GM23248 (cell line): ENCODE measurements around the gene RBMS3. TPM values are rescaled to one million over a fixed set of nuclear protein-coding genes. Genes with fewer than 3 reads are reported as not detected.

ENCODE experiments used
- DNase-seq: peaks from one replicate; pipeline ENCODE4 v3.0.0-alpha.2; 2015
- H2AFZ ChIP-seq: fragments of 200-600 bp; sonication (generic); 2 replicates; pipeline ENCODE4 v1.6.1; 2016; ENCODE audit warnings: antibody characterized with exemption
- H3F3A ChIP-seq: fragments of 200-600 bp; sonication (generic); 2 replicates; pipeline ENCODE4 v1.6.1; 2016; ENCODE audit warnings: mild to moderate bottlenecking, antibody characterized with exemption, mixed run types; ENCODE audit not compliant: insufficient read depth
- H3K27ac ChIP-seq: fragments of 200-600 bp; sonication (generic); 2 replicates; pipeline ENCODE4 v1.5.1; 2016; ENCODE audit warnings: mild to moderate bottlenecking
- H3K27me3 ChIP-seq: fragments of 200-600 bp; sonication (generic); replicated peaks from 2 replicates; pipeline ENCODE4 v1.6.1; 2016; ENCODE audit warnings: mild to moderate bottlenecking; ENCODE audit not compliant: insufficient read depth
- H3K36me3 ChIP-seq: fragments of 200-600 bp; sonication (generic); 2 replicates; pipeline ENCODE4 v1.6.1; 2016; ENCODE audit warnings: low read depth, mild to moderate bottlenecking
- H3K4me1 ChIP-seq: fragments of 200-600 bp; sonication (generic); 2 replicates; pipeline ENCODE4 v1.6.1; 2016; ENCODE audit warnings: mild to moderate bottlenecking; ENCODE audit not compliant: insufficient read depth
- H3K4me2 ChIP-seq: fragments of 200-600 bp; sonication (generic); one replicate; pipeline ENCODE4 v1.6.1; 2016; ENCODE audit warnings: mild to moderate bottlenecking; ENCODE audit not compliant: unreplicated experiment
- H3K4me3 ChIP-seq: fragments of 200-600 bp; sonication (generic); 2 replicates; pipeline ENCODE4 v1.5.1; 2016; ENCODE audit warnings: mild to moderate bottlenecking
- H3K79me2 ChIP-seq: fragments of 200-600 bp; sonication (generic); 2 replicates; pipeline ENCODE4 v1.6.1; 2016; ENCODE audit warnings: mild to moderate bottlenecking; ENCODE audit not compliant: insufficient read depth
- H3K9ac ChIP-seq: fragments of 200-600 bp; sonication (generic); 2 replicates; pipeline ENCODE4 v1.6.1; 2016; ENCODE audit warnings: mild to moderate bottlenecking
- H3K9me2 ChIP-seq: fragments of 200-600 bp; sonication (generic); 2 replicates; pipeline ENCODE4 v1.6.1; 2016; ENCODE audit warnings: mixed run types, mild to moderate bottlenecking, moderate library complexity; ENCODE audit not compliant: insufficient read depth
- H3K9me3 ChIP-seq: fragments of 200-600 bp; sonication (generic); one replicate; pipeline ENCODE4 v1.6.1; 2017; ENCODE audit warnings: low read depth
- H4K20me1 ChIP-seq: fragments of 200-600 bp; sonication (generic); 2 replicates; pipeline ENCODE4 v1.6.0; 2016; ENCODE audit not compliant: insufficient read depth
- EZH2 ChIP-seq: fragments of 200-600 bp; sonication (generic); IDR thresholded peaks from 2 replicates; pipeline ENCODE4 v1.6.1; 2018; ENCODE audit warnings: antibody characterized with exemption, mild to moderate bottlenecking; ENCODE audit not compliant: insufficient read depth, poor library complexity, severe bottlenecking
- EZH2phosphoT487 ChIP-seq: fragments of 200-600 bp; sonication (generic); IDR thresholded peaks from 2 replicates; pipeline ENCODE4 v1.6.1; 2018; ENCODE audit warnings: antibody characterized with exemption, moderate library complexity, mild to moderate bottlenecking, low read depth; ENCODE audit not compliant: insufficient read depth
- WGBS, 2 experiments: methylation state at CpG; one replicate each; pipeline ENCODE4 v1.1.6; 2015 to 2017; ENCODE audit warnings: low lambda C conversion rate in 2 of 2, low coverage in 1 of 2; ENCODE audit errors: missing lambda C conversion rate in 2 of 2; 5-methylcytosine and 5-hydroxymethylcytosine counted together
- in situ Hi-C: fragments of 300-500 bp; cut with MboI; formaldehyde crosslinking; loops from 2 replicates; pipeline ENCODE4 v1.15.0; 2020
- polyA plus RNA-seq: library from polyadenylated mRNA; unstranded; fragments of >200 nt; fragmentation: Nextera tagmentation; extraction: Ambion mirVana; gene quantifications from 2 replicates; pipeline ENCODE4 v1.2.1, GENCODE V29; 2016
- total RNA-seq: library from RNA; depleted of rRNA; stranded (reverse); fragments of >200 nt; shearing (Covaris generic); gene quantifications from 2 replicates; pipeline ENCODE4 v1.2.3, GENCODE V29; 2014

RBMS3 gene
- total and polyA plus RNA-seq, 2 experiments from 2014 or later: 40.0 to 94.3 TPM

- Histone ChIP-seq H2AFZ (no peak overlapping the region), H3K9me3 (no peaks in the 10 kb centered on the region), H3F3A (peaks cover 34% of the 10 kb centered on the region), H3K4me2 (no peak overlapping the region), H3K79me2 (peaks cover 91% of the 10 kb centered on the region), H3K9me2 (no peaks in the 10 kb centered on the region), H3K4me1 (peaks cover 39% of the 10 kb centered on the region), H3K27me3 (no peaks in the 10 kb centered on the region), H4K20me1 (no peaks in the 10 kb centered on the region), H3K27ac (no peak overlapping the region), H3K9ac (no peak overlapping the region), H3K36me3 (no peaks in the 10 kb centered on the region), H3K4me3 (no peak overlapping the region)
- TF ChIP-seq EZH2 (no peak), EZH2phosphoT487 (no peak)
- no peak for DNase-seq
- 97 to 100% methylated on average over 2 of the region's 2 CpGs for WGBS, 2 experiments
- in situ Hi-C loops: no loop called here
Observed at GRCh38 chr3:29426302-29427226, 145.7 kb downstream of the RBMS3 start.

GRCh38 chr3:29427266-29428103 lies 146.6 kb downstream of the RBMS3 start:
- Histone ChIP-seq H3K79me2 (peaks cover 92% of the 10 kb centered on the region), H3K9me2 (no peaks in the 10 kb centered on the region), H3F3A (peaks cover 39% of the 10 kb centered on the region), H3K27ac (no peak overlapping the region), H2AFZ (no peak overlapping the region), H3K4me1 (peaks cover 43% of the 10 kb centered on the region), H3K4me2 (no peak overlapping the region), H3K36me3 (no peaks in the 10 kb centered on the region), H3K27me3 (no peaks in the 10 kb centered on the region), H3K4me3 (no peak overlapping the region), H4K20me1 (no peaks in the 10 kb centered on the region), H3K9me3 (no peaks in the 10 kb centered on the region), H3K9ac (no peak overlapping the region)
- in situ Hi-C loops: no loop called here
- DNase-seq: peak; percentile 34
- WGBS, 2 experiments: 69 to 71% methylated on average over 7 of the region's 7 CpGs
- TF ChIP-seq EZH2phosphoT487 (no peak), EZH2 (no peak)

- Histone ChIP-seq H3K9me3 (no peaks in the 10 kb centered on the region), H3K36me3 (no peaks in the 10 kb centered on the region), H2AFZ (no peak overlapping the region), H3K4me2 (peak overlapping the region; percentile 1), H3F3A (peaks cover 39% of the 10 kb centered on the region), H3K9me2 (no peaks in the 10 kb centered on the region), H3K27ac (no peak overlapping the region), H3K4me1 (peaks cover 52% of the 10 kb centered on the region), H3K79me2 (peaks cover 92% of the 10 kb centered on the region), H3K27me3 (no peaks in the 10 kb centered on the region), H3K4me3 (no peak overlapping the region), H4K20me1 (no peaks in the 10 kb centered on the region), H3K9ac (no peak overlapping the region)
- TF ChIP-seq EZH2 (no peak), EZH2phosphoT487 (no peak)
- WGBS, 2 experiments: 85 to 91% methylated on average over 4 of the region's 4 CpGs
- no peak for DNase-seq
- in situ Hi-C loops: no loop called here
Observed at GRCh38 chr3:29429055-29429679, 148.3 kb downstream of the RBMS3 start.

- Histone ChIP-seq H3K9me3 (no peaks in the 10 kb centered on the region), H3K9me2 (no peaks in the 10 kb centered on the region), H3K4me2 (peak overlapping the region; percentile 43), H3K36me3 (peaks cover 6% of the 10 kb centered on the region), H3K9ac (no peak overlapping the region), H3K4me3 (no peak overlapping the region), H3K27me3 (no peaks in the 10 kb centered on the region), H3K79me2 (peaks cover 92% of the 10 kb centered on the region), H2AFZ (no peak overlapping the region), H3K4me1 (peaks cover 52% of the 10 kb centered on the region), H3F3A (peaks cover 39% of the 10 kb centered on the region), H4K20me1 (no peaks in the 10 kb centered on the region), H3K27ac (peak overlapping the region; percentile 26)
- 54 to 69% methylated on average over 1 of the region's 1 CpG for WGBS, 2 experiments
- DNase-seq: peak; percentile 52
- TF ChIP-seq EZH2 (no peak), EZH2phosphoT487 (no peak)
- in situ Hi-C loops: no loop called here
Observed at GRCh38 chr3:29430558-29430971, 149.7 kb downstream of the RBMS3 start.
